GM12878 (cell line): ENCODE measurements around the gene CTSC. TPM values are rescaled to one million over a fixed set of nuclear protein-coding genes. Genes with fewer than 3 reads are reported as not detected.

ENCODE experiments used
- ATAC-seq: fragments of 200-7000 bp; cut with Tn5 transposase; 3 replicates; pipeline ENCODE4 v1.9.1; 2020; ENCODE audit warnings: mild to moderate bottlenecking, moderate library complexity
- BruUV-seq: library from RNA; stranded (reverse); fragments of 400-500 nt; replicated peaks from 2 replicates; lab custom pipeline; 2021; lab: Mats Ljungman, UMichigan
- CTCF ChIA-PET: fragments of 300-600 bp; sonication (Branson Sonifier 250); formaldehyde crosslinking; extraction: SDS; loops from one replicate; lab custom pipeline; 2021; ENCODE audit warnings: inconsistent platforms; lab: Yijun Ruan, JAX
- POLR2A ChIA-PET: fragments of 350-600 bp; formaldehyde crosslinking; extraction: SDS; loops from one replicate; lab custom pipeline; 2021; ENCODE audit warnings: inconsistent platforms; lab: Charles Lee
- RAD21 ChIA-PET: fragments of 300-600 bp; sonication (Branson Sonifier 250); formaldehyde crosslinking; loops from one replicate; lab custom pipeline; 2023; ENCODE audit warnings: antibody characterized with exemption; ENCODE audit not compliant: unreplicated experiment; lab: Charles Lee
- SMC1A ChIA-PET: fragments of 300-600 bp; sonication (Branson Sonifier 250); formaldehyde crosslinking; loops from one replicate; lab custom pipeline; 2023; ENCODE audit not compliant: unreplicated experiment, uncharacterized antibody; lab: Charles Lee
- DNase-seq: peaks from one replicate; pipeline ENCODE4 v3.0.0-alpha.2; 2011; ENCODE audit warnings: low read depth, low spot score
- FAIRE-seq: peaks from 3 replicates; lab custom pipeline; 2011; peaks lifted over from hg19 to GRCh38; lab: Jason Lieb, UNC
- H2AFZ ChIP-seq: 2 replicates; pipeline ENCODE4 v1.6.0; 2011; ENCODE audit warnings: low read depth, low read length, control low read depth; ENCODE audit not compliant: control insufficient read depth
- H3K27ac ChIP-seq: 2 replicates; pipeline ENCODE4 v1.5.1; 2011; ENCODE audit warnings: control low read depth; ENCODE audit not compliant: control insufficient read depth, insufficient read depth
- H3K27me3 ChIP-seq, 2 experiments: replicated peaks in 1 of 2; 2 replicates each; pipeline versions ENCODE4 v1.6.0 to v1.6.1; 2011; ENCODE audit warnings: low read length in 1 of 2; ENCODE audit not compliant: control insufficient read depth in 2 of 2, insufficient read depth in 2 of 2
- H3K36me3 ChIP-seq, 2 experiments: 2 replicates each; pipeline ENCODE4 v1.5.1; 2011; ENCODE audit warnings: low read length in 1 of 2; ENCODE audit not compliant: control insufficient read depth in 2 of 2, insufficient read depth in 2 of 2
- H3K4me1 ChIP-seq: 2 replicates; pipeline ENCODE4 v1.6.1; 2011; ENCODE audit warnings: mild to moderate bottlenecking, low read length, moderate library complexity, mixed read lengths; ENCODE audit not compliant: control insufficient read depth, insufficient read depth
- H3K4me2 ChIP-seq: 2 replicates; pipeline ENCODE4 v1.6.0; 2011; ENCODE audit warnings: control low read depth; ENCODE audit not compliant: control insufficient read depth, insufficient read depth
- H3K4me3 ChIP-seq: fragments of 200-600 bp; sonication (generic); 2 replicates; pipeline ENCODE4 v1.5.1; 2016
- H3K79me2 ChIP-seq: 2 replicates; pipeline ENCODE4 v1.6.0; 2011; ENCODE audit warnings: low read length; ENCODE audit not compliant: control insufficient read depth, insufficient read depth
- H3K9ac ChIP-seq: 2 replicates; pipeline ENCODE4 v1.8.0; 2011; ENCODE audit warnings: low read length, control low read depth, mixed read lengths; ENCODE audit not compliant: control insufficient read depth, insufficient read depth
- H3K9me3 ChIP-seq: replicated peaks from 3 replicates; pipeline ENCODE4 v1.5.1; 2011; ENCODE audit warnings: mild to moderate bottlenecking, low read length; ENCODE audit not compliant: control insufficient read depth, insufficient read depth
- H4K20me1 ChIP-seq: 2 replicates; pipeline ENCODE4 v1.6.0; 2011; ENCODE audit not compliant: control insufficient read depth, insufficient read depth
- CHD2 ChIP-seq: IDR thresholded peaks from 2 replicates; pipeline ENCODE4 v1.6.1; 2011; ENCODE audit warnings: low read depth, low read length, improper control_type of control experiment, borderline replicate concordance
- CHD4 ChIP-seq: fragments of 200-600 bp; sonication (generic); IDR thresholded peaks from 2 replicates; pipeline ENCODE4 v1.6.1; 2016; ENCODE audit warnings: mild to moderate bottlenecking
- DPF2 ChIP-seq: fragments of 450-650 bp; IDR thresholded peaks from 2 replicates; pipeline ENCODE4 v1.6.1; 2017; ENCODE audit warnings: mild to moderate bottlenecking
- EGR1 ChIP-seq, 2 experiments: IDR thresholded peaks; 1 replicate in 1 of 2; 2 replicates in 1 of 2; pipeline ENCODE4 v1.6.1; 2011 to 2012; ENCODE audit warnings: low read depth in 2 of 2, low read length in 2 of 2, borderline replicate concordance in 1 of 2, mild to moderate bottlenecking in 1 of 2, moderate library complexity in 1 of 2
- ELK1 ChIP-seq: IDR thresholded peaks from 2 replicates; pipeline ENCODE4 v1.6.1; 2012; ENCODE audit warnings: low read depth, low read length, improper control_type of control experiment
- EP300 ChIP-seq, 2 experiments: fragments of 150-350 bp in 1 of 2; IDR thresholded peaks; 2 replicates each; pipeline ENCODE4 v1.6.1; 2011 to 2012; ENCODE audit warnings: low read depth in 2 of 2, low read length in 2 of 2, borderline replicate concordance in 1 of 2, improper control_type of control experiment in 1 of 2, inconsistent platforms in 1 of 2; ENCODE audit not compliant: control insufficient read depth in 1 of 2
- GATAD2B ChIP-seq: fragments of 450-650 bp; conservative IDR thresholded peaks from 2 replicates; pipeline ENCODE4 v1.6.1; 2017; ENCODE audit warnings: low read depth, mild to moderate bottlenecking, moderate library complexity
- HDGF ChIP-seq: fragments of 450-650 bp; IDR thresholded peaks from 2 replicates; pipeline ENCODE4 v1.6.1; 2016; ENCODE audit warnings: antibody characterized with exemption
- IKZF1 ChIP-seq: fragments of 450-650 bp; conservative IDR thresholded peaks from 2 replicates; pipeline ENCODE4 v1.6.1; 2017; ENCODE audit warnings: antibody characterized with exemption, mild to moderate bottlenecking
- IRF3 ChIP-seq: fragments of 450-650 bp; IDR thresholded peaks from 2 replicates; pipeline ENCODE4 v1.6.1; 2014; ENCODE audit warnings: mild to moderate bottlenecking
- IRF4 ChIP-seq: IDR thresholded peaks from 2 replicates; pipeline ENCODE4 v1.6.1; 2011; ENCODE audit warnings: low read depth, low read length
- MEF2B ChIP-seq: fragments of 450-650 bp; IDR thresholded peaks from 2 replicates; pipeline ENCODE4 v1.6.1; 2018; ENCODE audit warnings: mild to moderate bottlenecking, moderate library complexity; ENCODE audit not compliant: partially characterized antibody, poor library complexity, severe bottlenecking
- MYC ChIP-seq: IDR thresholded peaks from 2 replicates; pipeline ENCODE4 v1.6.1; 2011; ENCODE audit warnings: mild to moderate bottlenecking, low read length, moderate library complexity, inconsistent platforms; ENCODE audit not compliant: insufficient read depth, insufficient replicate concordance, insufficient read length, severe bottlenecking
- NFYA ChIP-seq: IDR thresholded peaks from 2 replicates; pipeline ENCODE4 v1.6.1; 2011; ENCODE audit warnings: low read depth, mild to moderate bottlenecking, low read length, improper control_type of control experiment, borderline replicate concordance
- POU2F2 ChIP-seq: IDR thresholded peaks from 3 replicates; pipeline ENCODE4 v1.6.1; 2011; ENCODE audit warnings: low read depth, mild to moderate bottlenecking, low read length, borderline replicate concordance
- RAD51 ChIP-seq: fragments of 450-650 bp; IDR thresholded peaks from 2 replicates; pipeline ENCODE4 v1.6.1; 2016; ENCODE audit warnings: moderate library complexity, mild to moderate bottlenecking, inconsistent platforms
- SIX5 ChIP-seq: IDR thresholded peaks from 2 replicates; pipeline ENCODE4 v1.6.1; 2011; ENCODE audit warnings: mild to moderate bottlenecking, low read depth, low read length, moderate library complexity; ENCODE audit not compliant: severe bottlenecking
- SMAD1 ChIP-seq: fragments of 450-650 bp; IDR thresholded peaks from 2 replicates; pipeline ENCODE4 v1.6.1; 2018; ENCODE audit warnings: mild to moderate bottlenecking, low read depth; ENCODE audit not compliant: partially characterized antibody
- SMARCA5 ChIP-seq: fragments of 450-650 bp; IDR thresholded peaks from 2 replicates; pipeline ENCODE4 v1.6.1; 2017; ENCODE audit warnings: mild to moderate bottlenecking
- TAF1 ChIP-seq: IDR thresholded peaks from 2 replicates; pipeline ENCODE4 v1.6.1; 2011; ENCODE audit warnings: mild to moderate bottlenecking, low read depth, low read length, borderline replicate concordance
- TCF3 ChIP-seq: IDR thresholded peaks from 2 replicates; pipeline ENCODE4 v1.6.1; 2012; ENCODE audit warnings: low read depth, mild to moderate bottlenecking, low read length, borderline replicate concordance; ENCODE audit not compliant: insufficient read depth
- ZZZ3 ChIP-seq: IDR thresholded peaks from 2 replicates; pipeline ENCODE4 v1.6.1; 2011; ENCODE audit warnings: low read depth; ENCODE audit not compliant: control insufficient read depth, insufficient read length
- WGBS: methylation state at CpG from one replicate; pipeline ENCODE4 v1.1.6; 2016; ENCODE audit warnings: low lambda C conversion rate; ENCODE audit not compliant: insufficient replicate concordance, insufficient coverage; ENCODE audit errors: missing lambda C conversion rate; 5-methylcytosine and 5-hydroxymethylcytosine counted together
- in situ Hi-C: fragments of 300-500 bp; cut with MboI; formaldehyde crosslinking; loops from 9 replicates; pipeline ENCODE4 v1.14.3; 2018; ENCODE audit warnings: mixed read lengths
- intact Hi-C: fragments of 100-400 bp; cut with micrococcal nuclease; formaldehyde crosslinking; loops from one replicate; pipeline ENCODE4 v1.14.2; 2022; ENCODE audit not compliant: unreplicated experiment
- polyA plus RNA-seq, 11 experiments: library from polyadenylated mRNA; depleted of rRNA in 4 of 11; unstranded in 6 of 11; stranded (reverse) in 5 of 11; fragments of >200 nt; fragmentation: Nextera tagmentation in 4 of 11; fragmentation: Illumina TruSeq in 1 of 11; extraction: Ambion mirVana in 4 of 11; extraction: Trizol in 1 of 11; gene quantifications; 1 replicate in 1 of 11; 2 replicates in 10 of 11; pipeline versions ENCODE4 v1.2.1 to v1.2.3, GENCODE V29; 2011 to 2016; ENCODE audit warnings: inconsistent platforms in 2 of 11, missing spikeins in 2 of 11, low read depth in 1 of 11
- total RNA-seq, 4 experiments: library from RNA; depleted of rRNA in 3 of 4; stranded (reverse); fragments of >200 nt in 3 of 4; fragmentation: Illumina TruSeq in 1 of 4; extraction: Trizol in 1 of 4; gene quantifications; 2 replicates each; pipeline versions ENCODE4 v1.2.1 to v1.2.3, GENCODE V29; 2013 to 2021

CTSC gene
- total and polyA plus RNA-seq, 10 of the 15 experiments (the other 5 are each of a cell fraction or from before 2014, with no cell fraction given), result 289 to 1,123 (median 430) TPM

GRCh38 chr11:88327061-88327460, 10.5 kb downstream of the CTSC start:
- Histone ChIP-seq H3K4me1 (peaks cover 42% of the 10 kb centered on the region), H3K36me3 (peaks cover 2 to 22% of the 10 kb centered on the region in 2 experiments), H2AFZ (no peak overlapping the region), H3K9me3 (peaks cover 1% of the 10 kb centered on the region; the same call in 2 of the 3 replicates), H3K9ac (no peak overlapping the region), H3K27ac (peak overlapping the region; percentile 67; the same call in 1 of the 2 replicates), H3K27me3 (no peaks in the 10 kb centered on the region), H3K4me2 (no peak overlapping the region), H3K4me3 (peak overlapping the region; percentile 23; the same call in 1 of the 2 replicates), H3K79me2 (peaks cover 69% of the 10 kb centered on the region), H4K20me1 (no peaks in the 10 kb centered on the region)
- no TSS peak for BruUV-seq
- ChIA-PET CTCF (interaction anchor here (0.6 to 4.0 kb wide), 8 partner anchors 9 to 224 kb away, joined by 3 to 42 read pairs (median 4); partner anchors contain the start of gene CTSC), RAD21 (interaction anchor here (0.6 to 16.2 kb wide), 9 partner anchors 11 to 149 kb away, joined by 3 to 299 read pairs (median 21); partner anchors contain the start of gene CTSC), SMC1A (interaction anchor here (0.6 to 12.3 kb wide), 15 partner anchors 8 to 220 kb away, joined by 3 to 288 read pairs (median 5); partner anchors contain the start of gene CTSC), POLR2A (interaction anchor here (0.6 to 8.7 kb wide), 9 partner anchors 8 to 175 kb away, joined by 3 to 68 read pairs (median 4); partner anchors contain the start of gene CTSC)
- 0% methylated on average over 2 of the region's 2 CpGs for WGBS
- in situ Hi-C loops (no loop called here), intact Hi-C loops (loop anchor here (2.0 to 5.0 kb wide), 2 partner anchors 16 to 95 kb away; no protein-coding TSS in a partner anchor)
- no peak for DNase-seq
- peak; percentile 44 for ATAC-seq
- FAIRE-seq, result peak; percentile 49
- TF ChIP-seq IKZF1 (peak; percentile 86), ELK1 (no peak), GATAD2B (peak; percentile 15; the same call in 1 of the 2 replicates), RAD51 (no peak), IRF4 (peak; percentile 52), MYC (no peak), DPF2 (peak; percentile 78; the same call in 1 of the 2 replicates), HDGF (no peak), EP300 (IDR thresholded peaks at IDR 0.05; ENCODE audit: borderline replicate concordance in 1 of 2, control insufficient read depth in 1 of 2, low read depth in 2 of 2, low read length in 2 of 2) (peak; percentile 46 to 80; a peak in 1 of 4 replicates), SMARCA5 (no peak), MEF2B (no peak), SIX5 (no peak), IRF3 (no peak), TCF3 (0 out of 2 replicates have a peak, but pooled peaks have one; percentile 55), CHD4 (no peak), SMAD1 (no peak), POU2F2 (no peak), TAF1 (no peak), EGR1 (IDR thresholded peaks at IDR 0.05; ENCODE audit: borderline replicate concordance in 1 of 2, low read depth in 2 of 2, low read length in 2 of 2) (no peak), ZZZ3 (no peak), NFYA (no peak), CHD2 (no peak)
